Fibroblast of pulmonary artery (primary cell): ENCODE results near the gene RHOXF1.
"Not testable (repeated sequence)": the region's sequence is repeated elsewhere in the genome, so short reads cannot be mapped to it uniquely, and the experiment has no call there.

Experiments used
- DNase-seq: peaks from one replicate; pipeline ENCODE4 v3.0.0-alpha.2; 2010; ENCODE audit warnings: low read depth
- H3K4me3 ChIP-seq: replicated peaks from 2 replicates; pipeline ENCODE4 v1.5.1; 2011; ENCODE audit warnings: low read depth, mild to moderate bottlenecking, control low read depth, low read length, moderate library complexity
- TF ChIP-seq, protein P1 (sequence below): IDR thresholded peaks from 2 replicates; pipeline ENCODE4 v1.5.1; 2011; ENCODE audit warnings: mild to moderate bottlenecking, control low read depth, low read length, inconsistent platforms; ENCODE audit errors: missing control alignments

Gene RHOXF1

DNA sequence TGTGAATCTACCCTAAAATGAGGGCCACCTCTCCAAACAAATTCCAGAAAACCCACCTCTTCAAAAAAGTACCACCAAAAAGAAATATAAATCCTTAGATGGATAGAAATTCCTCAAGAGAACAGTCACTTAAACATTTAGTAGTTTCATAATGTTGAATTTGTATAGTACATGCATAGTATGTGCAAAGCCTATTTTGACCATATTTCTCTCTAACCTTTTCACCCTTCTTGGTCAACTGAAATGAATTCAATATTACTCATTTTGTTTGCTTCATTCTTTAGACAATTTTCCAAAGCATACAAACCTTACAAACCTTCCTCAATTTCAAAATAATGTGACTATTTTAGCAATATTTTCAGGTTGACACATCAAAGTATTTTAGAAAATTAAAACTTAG, 4.1 kb downstream of the RHOXF1 start:
- DNase-seq, result no peak
- TF ChIP-seq, protein P1, sequence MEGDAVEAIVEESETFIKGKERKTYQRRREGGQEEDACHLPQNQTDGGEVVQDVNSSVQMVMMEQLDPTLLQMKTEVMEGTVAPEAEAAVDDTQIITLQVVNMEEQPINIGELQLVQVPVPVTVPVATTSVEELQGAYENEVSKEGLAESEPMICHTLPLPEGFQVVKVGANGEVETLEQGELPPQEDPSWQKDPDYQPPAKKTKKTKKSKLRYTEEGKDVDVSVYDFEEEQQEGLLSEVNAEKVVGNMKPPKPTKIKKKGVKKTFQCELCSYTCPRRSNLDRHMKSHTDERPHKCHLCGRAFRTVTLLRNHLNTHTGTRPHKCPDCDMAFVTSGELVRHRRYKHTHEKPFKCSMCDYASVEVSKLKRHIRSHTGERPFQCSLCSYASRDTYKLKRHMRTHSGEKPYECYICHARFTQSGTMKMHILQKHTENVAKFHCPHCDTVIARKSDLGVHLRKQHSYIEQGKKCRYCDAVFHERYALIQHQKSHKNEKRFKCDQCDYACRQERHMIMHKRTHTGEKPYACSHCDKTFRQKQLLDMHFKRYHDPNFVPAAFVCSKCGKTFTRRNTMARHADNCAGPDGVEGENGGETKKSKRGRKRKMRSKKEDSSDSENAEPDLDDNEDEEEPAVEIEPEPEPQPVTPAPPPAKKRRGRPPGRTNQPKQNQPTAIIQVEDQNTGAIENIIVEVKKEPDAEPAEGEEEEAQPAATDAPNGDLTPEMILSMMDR, result no peak
- no peak overlapping the region for H3K4me3 ChIP-seq

DNA sequence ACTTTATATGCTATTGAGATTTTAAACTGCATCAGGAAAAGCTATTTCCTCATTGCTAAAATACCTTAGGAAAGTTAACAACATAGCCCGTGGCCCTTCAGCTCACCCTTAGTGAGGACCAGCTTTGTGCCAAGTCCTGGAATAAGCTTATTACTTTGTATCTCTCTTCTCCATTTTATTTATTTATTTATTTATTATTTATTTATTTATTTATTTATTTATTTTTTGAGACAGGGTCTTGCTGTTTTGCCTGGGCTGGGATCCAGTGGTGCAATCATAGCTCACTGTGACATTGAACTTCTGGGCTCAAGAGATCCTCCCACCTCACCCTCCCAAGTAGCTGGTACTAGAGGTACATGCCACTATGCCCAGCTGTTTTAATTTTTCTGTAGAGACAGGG, 6.3 kb downstream of the RHOXF1 start:
- TF ChIP-seq, protein P1, result no peak
- DNase-seq, result no peak
- no peak overlapping the region for H3K4me3 ChIP-seq

DNA sequence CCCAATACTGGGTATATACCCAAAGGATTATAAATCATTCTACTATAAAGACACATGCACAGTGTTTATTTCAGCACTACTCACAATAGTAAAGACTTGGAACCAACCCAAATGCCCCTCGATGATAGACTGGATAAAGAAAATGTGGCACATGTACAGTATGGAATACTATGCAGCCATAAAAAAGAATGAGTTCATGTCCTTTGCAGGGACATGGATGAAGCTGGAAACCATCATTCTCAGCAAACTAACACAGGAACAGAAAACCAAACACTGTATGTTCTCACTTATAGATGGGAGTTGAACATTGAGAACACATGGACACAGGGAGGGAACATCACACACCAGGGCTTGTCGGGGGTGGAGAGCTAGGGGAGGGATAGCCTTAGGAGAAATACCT, 11.0 kb downstream of the RHOXF1 start:
- not testable (repeated sequence) for H3K4me3 ChIP-seq, DNase-seq

DNA sequence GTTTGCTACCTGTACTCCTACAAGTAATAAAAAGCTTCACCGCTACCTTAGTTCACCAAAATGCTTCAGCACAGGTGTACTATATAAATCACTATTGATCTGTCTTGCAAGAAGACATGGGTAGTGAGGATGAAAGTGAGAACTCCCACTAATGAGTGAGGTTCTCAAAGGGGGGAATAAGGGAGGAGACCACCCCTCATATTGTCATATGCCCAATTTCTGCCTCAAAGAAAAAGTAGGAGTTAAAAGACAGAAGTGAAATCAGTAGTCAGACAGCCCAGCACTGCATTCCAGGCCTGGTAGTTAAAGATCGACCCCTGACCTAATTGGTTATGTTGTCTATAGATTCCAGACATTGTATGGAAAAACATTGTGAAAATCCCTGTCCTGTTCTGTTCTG, 14.7 kb downstream of the RHOXF1 start:
- H3K4me3 ChIP-seq, DNase-seq: not testable (repeated sequence)

DNA sequence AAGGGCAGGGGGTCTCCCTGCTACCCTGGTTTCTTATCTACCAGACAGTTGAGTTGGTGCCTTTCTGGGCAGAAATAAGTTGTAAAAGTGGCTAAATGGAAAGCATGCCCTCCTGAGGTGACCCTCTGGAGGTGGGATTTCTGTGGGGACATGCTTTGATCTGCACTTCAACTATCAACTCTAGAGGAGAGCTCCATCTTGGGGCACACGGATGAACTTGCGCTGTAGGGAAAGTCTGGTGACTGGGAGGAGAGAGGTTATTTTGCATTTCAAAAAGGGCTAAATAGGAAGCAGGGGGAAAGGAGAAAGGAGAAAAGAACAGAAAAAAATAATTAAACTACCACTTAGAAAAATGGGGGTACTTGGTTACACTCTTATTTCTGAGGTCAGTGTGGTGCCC, 25.5 kb downstream of the RHOXF1 start:
- TF ChIP-seq, protein P1, result no peak
- H3K4me3 ChIP-seq, result no peak overlapping the region
- DNase-seq, result no peak

DNA sequence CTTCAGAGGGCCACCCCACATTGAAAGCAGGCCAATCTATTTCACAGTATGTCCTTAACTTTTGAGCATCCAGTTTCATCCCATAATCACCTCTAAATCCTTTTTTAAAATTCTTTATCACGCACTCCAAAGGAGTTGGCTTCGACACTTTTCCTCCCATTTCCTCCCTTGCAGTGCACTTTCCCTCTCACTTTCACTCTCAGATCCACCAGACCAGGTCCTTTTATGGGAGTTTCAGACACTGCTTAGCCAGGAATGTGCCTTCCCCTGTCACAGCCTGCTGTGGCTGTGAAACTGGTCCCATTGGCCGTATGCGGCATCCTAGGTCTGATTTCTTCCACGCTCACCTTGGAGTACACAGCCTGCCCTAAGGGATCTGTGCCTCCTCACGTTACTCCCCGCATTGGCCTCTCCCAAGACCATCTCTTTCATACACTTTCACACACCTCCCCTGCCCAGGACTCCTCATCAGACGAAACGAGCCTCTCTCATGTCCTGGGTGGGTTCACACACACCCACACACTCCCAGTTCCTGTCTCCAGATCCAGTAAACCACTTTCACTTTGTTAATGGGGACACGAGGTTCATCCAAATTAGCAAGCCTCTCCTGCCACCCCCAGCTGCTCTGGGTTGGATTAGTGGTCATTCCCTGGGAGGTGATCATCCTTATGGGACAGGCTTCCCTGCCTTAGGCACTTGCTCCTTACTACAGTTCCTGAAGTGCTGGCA, 28.3 kb downstream of the RHOXF1 start:
- DNase-seq, result no peak
- TF ChIP-seq, protein P1, result no peak
- no peak overlapping the region for H3K4me3 ChIP-seq

DNA sequence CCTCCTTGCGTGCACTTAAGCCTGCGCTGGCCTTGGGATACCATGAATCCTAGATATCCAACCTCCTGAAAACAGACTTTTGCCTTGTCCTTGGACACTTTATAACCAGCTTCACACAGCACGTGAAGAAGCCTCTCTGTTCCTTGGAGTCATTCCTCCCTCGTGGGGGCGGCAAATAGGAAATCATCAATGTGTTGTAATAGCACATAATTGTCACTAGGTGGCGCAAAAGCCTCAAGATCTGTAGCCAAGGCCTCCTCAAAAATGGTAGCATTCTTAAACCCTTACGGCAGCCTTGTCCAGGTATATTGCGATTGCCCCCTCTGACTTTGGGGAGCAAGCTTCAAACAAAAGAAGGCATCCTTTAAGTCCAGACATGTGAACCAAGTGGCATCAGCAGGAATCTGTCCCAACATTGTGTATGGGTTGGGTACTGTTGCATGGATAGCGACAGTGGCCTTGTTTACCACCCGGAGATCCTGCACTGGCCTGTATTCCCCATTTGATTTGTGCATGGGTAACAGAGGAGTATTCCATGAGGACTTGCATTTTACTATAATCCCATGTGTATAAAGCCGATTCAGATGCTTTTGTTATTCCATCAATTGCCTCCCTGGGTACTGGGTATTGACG, 30.0 kb downstream of the RHOXF1 start:
- H3K4me3 ChIP-seq, DNase-seq: not testable (repeated sequence)

DNA sequence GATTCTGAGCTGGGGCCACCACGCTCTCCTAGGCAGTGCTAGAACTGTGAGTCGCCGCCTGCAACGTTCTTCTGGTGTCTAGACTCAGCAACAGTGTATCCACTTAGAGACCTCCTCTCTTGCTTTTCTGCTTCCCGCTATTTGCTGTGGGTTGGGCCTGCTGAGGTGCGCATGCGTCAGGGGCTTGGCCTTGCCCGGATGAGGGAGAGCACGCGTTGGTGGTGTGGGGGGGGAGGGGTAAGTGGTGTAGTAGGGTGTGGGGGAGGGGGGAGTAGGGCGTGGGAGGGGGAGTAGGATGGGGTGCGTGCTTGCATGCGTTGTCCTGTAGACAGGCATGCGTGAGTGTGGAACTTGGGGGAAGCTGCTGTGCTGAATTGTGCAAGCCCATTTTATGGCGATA, 38.1 kb downstream of the RHOXF1 start, which contains the start of gene RHOXF2B:
TSS of gene RHOXF2B (minus strand) at position 101 of the 400 bp plus-strand sequence. CDS start 138 bp downstream, outside the sequence.
- not testable (repeated sequence) for DNase-seq

DNA sequence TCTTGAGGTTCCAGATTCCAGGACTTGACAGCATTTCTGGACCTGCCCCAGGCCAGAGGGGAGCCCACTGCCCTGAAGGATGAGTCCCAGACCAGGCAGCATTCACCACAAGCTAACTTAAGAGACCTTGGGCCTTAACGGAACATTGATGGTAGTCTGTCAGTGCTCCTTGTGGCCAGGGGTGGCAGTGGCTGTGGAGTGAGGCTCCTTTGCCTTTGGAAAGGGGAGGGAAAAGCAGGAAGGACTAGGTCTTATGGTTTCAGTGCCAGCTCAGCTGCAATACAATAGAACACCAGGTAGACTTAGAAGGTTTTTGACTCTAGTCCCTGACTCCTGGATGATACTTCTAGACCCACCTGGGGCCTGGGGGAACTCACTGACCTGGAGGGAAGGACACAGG, 49.5 kb downstream of the RHOXF1 start:
- not testable (repeated sequence) for DNase-seq, H3K4me3 ChIP-seq

More for the DNA sequence above, 38.1 kb downstream of the RHOXF1 start, which contains the start of gene RHOXF2B:
- H3K4me3 ChIP-seq, result not testable (repeated sequence)
